HTERT RPE-1 (cell line): ENCODE data around the gene XPNPEP3.
"Not testable (repeated sequence)": the region's sequence is repeated elsewhere in the genome, so short reads cannot be mapped to it uniquely, and the experiment has no call there.

Experiments
- in situ Hi-C: fragments of 300-500 bp; cut with MboI; formaldehyde crosslinking; loops from 4 replicates; pipeline ENCODE4 v1.14.3; 2020; ENCODE audit warnings: low sequenced_read_pairs

Gene XPNPEP3

GRCh38 chr22:40856513-40857308 lies at the start of gene XPNPEP3, which contains the start of gene ST13:
Gene XPNPEP3 (plus strand): TSS chr22:40857148. CDS start chr22:40857182, 34 bp downstream.
Gene ST13 (minus strand): TSS chr22:40856639. CDS start chr22:40856540, 99 bp downstream.
- in situ Hi-C loops, result no loop called here

- in situ Hi-C loops, result no loop called here
Observed at GRCh38 chr22:40808018-40808841, 48.7 kb upstream of the XPNPEP3 start.

GRCh38 chr22:40813912-40814315 lies 43.0 kb upstream of the XPNPEP3 start:
- in situ Hi-C loops, result no loop called here

- in situ Hi-C loops, result no loop called here
Observed at GRCh38 chr22:40817737-40818136, 39.2 kb upstream of the XPNPEP3 start.

GRCh38 chr22:40818192-40818746 lies 38.7 kb upstream of the XPNPEP3 start:
- in situ Hi-C loops, result no loop called here

- in situ Hi-C loops, result no loop called here
Observed at GRCh38 chr22:40818747-40819598, 38.0 kb upstream of the XPNPEP3 start, which contains the start of gene SLC25A17. Gene SLC25A17 (minus strand): TSS chr22:40819346. CDS start chr22:40819248, 98 bp downstream.

- in situ Hi-C loops, result no loop called here
Observed at GRCh38 chr22:40819599-40820140, 37.3 kb upstream of the XPNPEP3 start.

GRCh38 chr22:40823426-40823825 lies 33.5 kb upstream of the XPNPEP3 start:
- in situ Hi-C loops, result no loop called here

GRCh38 chr22:40826292-40826691 lies 30.7 kb upstream of the XPNPEP3 start:
- in situ Hi-C loops, result not testable (repeated sequence)

GRCh38 chr22:40826984-40827741 lies 29.8 kb upstream of the XPNPEP3 start:
- in situ Hi-C loops, result no loop called here

GRCh38 chr22:40829131-40829530 lies 27.8 kb upstream of the XPNPEP3 start:
- in situ Hi-C loops, result no loop called here

- in situ Hi-C loops, result no loop called here
Observed at GRCh38 chr22:40834619-40835018, 22.3 kb upstream of the XPNPEP3 start.

- in situ Hi-C loops, result no loop called here
Observed at GRCh38 chr22:40838486-40838885, 18.5 kb upstream of the XPNPEP3 start.

GRCh38 chr22:40844951-40845350 lies 12.0 kb upstream of the XPNPEP3 start:
- in situ Hi-C loops, result no loop called here

GRCh38 chr22:40845816-40846215 lies 11.1 kb upstream of the XPNPEP3 start:
- in situ Hi-C loops, result not testable (repeated sequence)

GRCh38 chr22:40853333-40853732 lies 3.6 kb upstream of the XPNPEP3 start:
- in situ Hi-C loops, result no loop called here

GRCh38 chr22:40853961-40854360 lies 3.0 kb upstream of the XPNPEP3 start:
- in situ Hi-C loops, result no loop called here

- in situ Hi-C loops, result no loop called here
Observed at GRCh38 chr22:40855071-40855978, 1.6 kb upstream of the XPNPEP3 start.
